HL-60 (cell line): ENCODE results near the gene HOXB5.

Source experiments
- DNase-seq, 2 experiments: peaks; one replicate each; pipeline ENCODE4 v3.0.0-alpha.2; 2010 to 2020; ENCODE audit warnings: low read depth in 1 of 2, low spot score in 1 of 2
- H3K27ac ChIP-seq: fragments of 250-450 bp; sonication (Bioruptor Pico); replicated peaks from 2 replicates; pipeline ENCODE4 v1.5.1; 2020; ENCODE audit warnings: mild to moderate bottlenecking, moderate library complexity
- H3K27me3 ChIP-seq: fragments of 250-450 bp; sonication (Bioruptor Pico); 2 replicates; pipeline ENCODE4 v1.5.1; 2021; ENCODE audit warnings: mild to moderate bottlenecking, moderate library complexity; ENCODE audit not compliant: insufficient read depth, poor library complexity, severe bottlenecking
- H3K4me3 ChIP-seq: replicated peaks from 2 replicates; pipeline ENCODE4 v1.5.1; 2011; ENCODE audit warnings: mild to moderate bottlenecking, control low read depth, low read length; ENCODE audit not compliant: insufficient read depth
- CTCF ChIP-seq: IDR thresholded peaks from one replicate; pipeline ENCODE4 v1.5.1; 2011; ENCODE audit warnings: low read length, control low read depth, inconsistent platforms; ENCODE audit not compliant: insufficient read depth
- GABPA ChIP-seq: IDR thresholded peaks from 2 replicates; pipeline ENCODE4 v1.6.1; 2012; ENCODE audit warnings: low read depth
- POLR2AphosphoS5 ChIP-seq: IDR thresholded peaks from 2 replicates; pipeline ENCODE4 v1.6.1; 2012; ENCODE audit warnings: low read depth
- SPI1 ChIP-seq: IDR thresholded peaks from 2 replicates; pipeline ENCODE4 v1.6.1; 2012; ENCODE audit warnings: low read depth, mild to moderate bottlenecking, borderline replicate concordance
- TF ChIP-seq, protein P1 (sequence below): IDR thresholded peaks from 2 replicates; pipeline ENCODE4 v1.6.1; 2012; ENCODE audit warnings: low read depth; ENCODE audit not compliant: insufficient replicate concordance

HOXB5 gene

DNA sequence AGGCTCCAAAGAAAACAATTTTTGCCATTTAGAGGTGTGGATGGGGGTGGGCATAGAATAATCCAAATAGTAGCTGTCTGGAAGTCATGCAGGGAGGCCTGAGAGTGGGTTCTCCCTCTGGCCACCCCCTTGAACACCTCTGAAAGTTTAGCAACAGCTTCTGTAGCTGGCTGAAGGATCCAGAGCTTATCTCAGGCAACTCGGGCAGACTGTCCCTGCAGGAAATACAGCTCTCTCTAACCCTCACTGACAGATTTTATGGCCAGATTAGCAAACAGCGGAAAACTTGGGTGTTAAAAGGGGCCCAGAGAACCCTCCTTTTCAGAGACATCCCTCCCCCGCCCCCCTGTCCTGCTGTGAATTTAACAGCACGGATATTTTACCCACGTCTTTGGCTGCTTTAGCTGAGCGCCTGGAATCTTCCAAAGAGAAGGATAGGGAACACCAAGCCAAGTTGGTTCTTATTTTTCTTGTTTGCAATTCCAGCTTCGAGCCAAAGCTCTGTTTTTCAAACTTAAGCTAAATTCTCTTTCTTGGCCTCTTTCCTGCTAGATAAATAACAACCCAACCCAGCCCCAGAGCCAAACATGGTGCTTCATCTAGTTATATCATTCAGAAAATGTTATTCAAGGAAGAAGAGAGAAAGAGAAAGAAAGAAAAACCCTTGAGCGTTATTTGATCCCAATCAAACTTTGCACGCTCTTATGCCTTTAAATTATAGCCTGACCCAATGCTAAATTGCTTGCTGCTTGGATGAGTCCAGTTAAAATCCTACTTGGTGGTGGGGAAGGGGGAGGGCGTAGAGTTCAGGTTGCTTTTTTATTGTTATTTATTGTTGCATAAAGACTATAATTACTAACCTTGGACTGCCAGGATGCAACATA, 46.4 kb downstream of the HOXB5 start:
- Histone ChIP-seq H3K4me3 (no peak overlapping the region), H3K27ac (no peak overlapping the region), H3K27me3 (peaks cover 58% of the 10 kb centered on the region)
- DNase-seq = no peak
- TF ChIP-seq CTCF (no peak), SPI1 (no peak), POLR2AphosphoS5 (no peak), GABPA (no peak)
- TF ChIP-seq, protein P1, sequence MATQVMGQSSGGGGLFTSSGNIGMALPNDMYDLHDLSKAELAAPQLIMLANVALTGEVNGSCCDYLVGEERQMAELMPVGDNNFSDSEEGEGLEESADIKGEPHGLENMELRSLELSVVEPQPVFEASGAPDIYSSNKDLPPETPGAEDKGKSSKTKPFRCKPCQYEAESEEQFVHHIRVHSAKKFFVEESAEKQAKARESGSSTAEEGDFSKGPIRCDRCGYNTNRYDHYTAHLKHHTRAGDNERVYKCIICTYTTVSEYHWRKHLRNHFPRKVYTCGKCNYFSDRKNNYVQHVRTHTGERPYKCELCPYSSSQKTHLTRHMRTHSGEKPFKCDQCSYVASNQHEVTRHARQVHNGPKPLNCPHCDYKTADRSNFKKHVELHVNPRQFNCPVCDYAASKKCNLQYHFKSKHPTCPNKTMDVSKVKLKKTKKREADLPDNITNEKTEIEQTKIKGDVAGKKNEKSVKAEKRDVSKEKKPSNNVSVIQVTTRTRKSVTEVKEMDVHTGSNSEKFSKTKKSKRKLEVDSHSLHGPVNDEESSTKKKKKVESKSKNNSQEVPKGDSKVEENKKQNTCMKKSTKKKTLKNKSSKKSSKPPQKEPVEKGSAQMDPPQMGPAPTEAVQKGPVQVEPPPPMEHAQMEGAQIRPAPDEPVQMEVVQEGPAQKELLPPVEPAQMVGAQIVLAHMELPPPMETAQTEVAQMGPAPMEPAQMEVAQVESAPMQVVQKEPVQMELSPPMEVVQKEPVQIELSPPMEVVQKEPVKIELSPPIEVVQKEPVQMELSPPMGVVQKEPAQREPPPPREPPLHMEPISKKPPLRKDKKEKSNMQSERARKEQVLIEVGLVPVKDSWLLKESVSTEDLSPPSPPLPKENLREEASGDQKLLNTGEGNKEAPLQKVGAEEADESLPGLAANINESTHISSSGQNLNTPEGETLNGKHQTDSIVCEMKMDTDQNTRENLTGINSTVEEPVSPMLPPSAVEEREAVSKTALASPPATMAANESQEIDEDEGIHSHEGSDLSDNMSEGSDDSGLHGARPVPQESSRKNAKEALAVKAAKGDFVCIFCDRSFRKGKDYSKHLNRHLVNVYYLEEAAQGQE = no peak

DNA sequence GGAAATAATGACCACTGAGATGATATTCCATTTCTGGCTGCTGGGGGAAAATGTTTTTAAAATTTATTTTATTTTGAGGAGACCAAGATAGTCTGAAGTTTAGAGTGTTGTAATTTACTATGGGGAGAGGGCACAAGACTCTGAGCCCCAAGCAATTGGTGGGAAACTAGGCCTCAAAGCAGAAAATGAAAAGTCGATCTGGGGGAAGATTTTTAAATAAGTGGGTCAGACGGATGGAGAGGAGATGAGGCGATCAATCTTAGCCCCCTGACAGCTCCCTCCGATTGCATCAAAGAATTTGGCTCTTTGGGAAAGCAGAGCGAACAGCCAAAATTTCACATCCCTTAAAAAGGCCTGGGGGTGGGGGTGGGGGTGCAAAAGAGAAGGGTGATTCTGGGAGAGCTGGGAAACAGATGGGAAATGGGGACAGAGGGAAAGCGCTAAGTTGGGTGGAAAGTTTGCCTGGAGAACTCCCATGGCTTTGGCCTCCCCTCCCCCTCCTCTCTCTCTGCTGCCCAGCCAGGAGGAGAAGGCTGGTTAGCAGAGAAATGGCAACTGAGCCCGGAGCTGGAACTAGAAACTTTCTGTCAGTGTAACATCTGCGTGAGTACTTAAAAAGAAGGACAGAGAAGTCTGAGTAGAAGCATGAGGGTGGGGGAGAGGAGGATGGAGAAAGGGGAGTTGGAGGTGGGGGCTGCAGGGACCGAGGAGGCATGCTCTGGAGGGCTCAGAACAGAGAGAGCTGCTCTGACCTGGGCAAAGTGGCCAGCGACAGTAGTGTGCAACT, 47.2 kb downstream of the HOXB5 start:
- no peak for DNase-seq
- H3K27me3 ChIP-seq = peaks cover 65% of the 10 kb centered on the region
- no peak overlapping the region for H3K27ac ChIP-seq
- TF ChIP-seq, protein P1 = no peak
- no peak for TF ChIP-seq CTCF
- no peak for TF ChIP-seq SPI1
- no peak for TF ChIP-seq GABPA
- TF ChIP-seq POLR2AphosphoS5 = no peak
- H3K4me3 ChIP-seq = no peak overlapping the region

- Histone ChIP-seq H3K27me3 (peaks cover 72% of the 10 kb centered on the region), H3K4me3 (no peak overlapping the region), H3K27ac (no peak overlapping the region)
- no peak for DNase-seq
- TF ChIP-seq CTCF (no peak), SPI1 (no peak), POLR2AphosphoS5 (no peak), GABPA (no peak)
- TF ChIP-seq, protein P1 = no peak
Measured at GRCh38 chr17:48545539-48545938, 48.0 kb downstream of the HOXB5 start.
